ENCODE measurements around the gene PARD6A. TPM values are rescaled to one million over a fixed set of nuclear protein-coding genes. Genes with fewer than 3 reads are reported as not detected.

Gene PARD6A
- total and polyA plus RNA-seq, 2 experiments from 2014 or later = 1.1 to 1.8 TPM

DNA sequence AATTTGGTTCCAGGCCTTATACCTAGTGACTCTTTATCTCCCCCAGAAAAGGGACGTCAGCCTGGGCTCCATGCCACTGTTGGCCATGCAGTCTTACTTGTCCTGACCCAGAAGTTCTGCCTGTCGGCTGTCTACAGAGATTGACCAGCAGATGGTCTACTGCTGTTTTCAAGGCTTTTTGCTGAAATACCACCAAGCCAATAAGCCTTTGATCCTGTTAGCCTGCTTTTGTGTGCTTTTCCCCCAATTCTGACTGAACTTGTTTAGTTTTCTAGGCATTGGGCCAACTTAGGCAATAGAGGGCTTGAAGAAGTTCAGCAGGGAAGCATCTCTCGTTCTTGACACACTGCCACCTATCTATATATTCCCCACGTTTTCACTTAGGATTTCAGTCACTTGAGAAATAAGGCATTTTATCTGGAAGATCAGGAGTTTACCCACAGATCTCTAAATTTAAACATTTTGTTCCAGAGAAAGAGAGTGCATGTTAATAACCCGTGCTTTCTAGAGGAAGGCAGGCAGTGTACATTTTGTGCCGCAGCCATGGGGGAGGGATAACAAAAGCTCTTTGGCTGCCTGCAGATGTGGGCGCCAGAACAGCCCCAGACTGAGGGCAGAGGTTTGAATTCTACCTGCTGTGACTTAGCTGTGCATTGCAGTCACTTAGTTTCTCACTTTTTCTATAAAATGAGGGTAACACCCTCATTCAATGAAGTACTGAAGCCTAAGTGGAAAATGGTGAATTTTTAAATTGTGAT is 28.2 kb upstream of the PARD6A start:
- Histone ChIP-seq H3K27ac (no peak overlapping the region), H3K79me2 (no peaks in the 10 kb centered on the region), H3K27me3 (no peaks in the 10 kb centered on the region), H3K4me1 (ENCODE audit: insufficient read depth) (no peaks in the 10 kb centered on the region), H4K20me1 (ENCODE audit: insufficient read depth, poor library complexity, severe bottlenecking) (no peaks in the 10 kb centered on the region), H3K9me3 (ENCODE audit: low read depth) (no peaks in the 10 kb centered on the region), H2AFZ (no peak overlapping the region), H3K4me3 (no peak overlapping the region), H3K36me3 (replicated peaks; ENCODE audit: insufficient read depth, low read depth) (no peaks in the 10 kb centered on the region), H3K4me2 (no peak overlapping the region), H3K9me2 (replicated peaks; ENCODE audit: insufficient read depth) (no peaks in the 10 kb centered on the region)
- peak; percentile 59 for DNase-seq (ENCODE audit: low spot score)
- TF ChIP-seq EZH2phosphoT487 (IDR thresholded peaks at IDR 0.05; ENCODE audit: low read depth, severe bottlenecking, unreplicated experiment) = no peak
- TF ChIP-seq, protein P1, sequence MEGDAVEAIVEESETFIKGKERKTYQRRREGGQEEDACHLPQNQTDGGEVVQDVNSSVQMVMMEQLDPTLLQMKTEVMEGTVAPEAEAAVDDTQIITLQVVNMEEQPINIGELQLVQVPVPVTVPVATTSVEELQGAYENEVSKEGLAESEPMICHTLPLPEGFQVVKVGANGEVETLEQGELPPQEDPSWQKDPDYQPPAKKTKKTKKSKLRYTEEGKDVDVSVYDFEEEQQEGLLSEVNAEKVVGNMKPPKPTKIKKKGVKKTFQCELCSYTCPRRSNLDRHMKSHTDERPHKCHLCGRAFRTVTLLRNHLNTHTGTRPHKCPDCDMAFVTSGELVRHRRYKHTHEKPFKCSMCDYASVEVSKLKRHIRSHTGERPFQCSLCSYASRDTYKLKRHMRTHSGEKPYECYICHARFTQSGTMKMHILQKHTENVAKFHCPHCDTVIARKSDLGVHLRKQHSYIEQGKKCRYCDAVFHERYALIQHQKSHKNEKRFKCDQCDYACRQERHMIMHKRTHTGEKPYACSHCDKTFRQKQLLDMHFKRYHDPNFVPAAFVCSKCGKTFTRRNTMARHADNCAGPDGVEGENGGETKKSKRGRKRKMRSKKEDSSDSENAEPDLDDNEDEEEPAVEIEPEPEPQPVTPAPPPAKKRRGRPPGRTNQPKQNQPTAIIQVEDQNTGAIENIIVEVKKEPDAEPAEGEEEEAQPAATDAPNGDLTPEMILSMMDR (IDR thresholded peaks at IDR 0.05; ENCODE audit: poor library complexity) = no peak
- TF ChIP-seq EZH2 (IDR thresholded peaks at IDR 0.05; ENCODE audit: borderline replicate concordance) = no peak
- 78% methylated on average over 7 of the region's 7 CpGs for WGBS (ENCODE audit: low lambda C conversion rate, missing lambda C conversion rate)

DNA sequence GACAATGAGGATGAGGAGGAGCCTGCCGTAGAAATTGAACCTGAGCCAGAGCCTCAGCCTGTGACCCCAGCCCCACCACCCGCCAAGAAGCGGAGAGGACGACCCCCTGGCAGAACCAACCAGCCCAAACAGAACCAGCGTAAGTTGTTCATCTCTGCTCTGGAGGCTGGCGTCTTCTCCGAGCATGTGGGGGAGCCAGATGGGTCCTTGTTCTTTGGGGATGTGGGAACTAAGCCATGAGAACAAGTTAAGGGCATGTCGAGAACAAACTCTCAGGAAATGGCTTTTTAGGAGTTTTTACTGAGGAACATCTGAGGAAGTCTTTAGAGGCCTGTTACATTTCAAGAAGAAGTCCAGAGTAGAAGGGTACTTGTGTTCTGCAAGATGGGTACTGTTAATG is 24.0 kb upstream of the PARD6A start:
- Histone ChIP-seq H3K4me2 (no peak overlapping the region), H2AFZ (no peak overlapping the region), H3K27me3 (no peaks in the 10 kb centered on the region), H3K9me3 (ENCODE audit: low read depth) (no peaks in the 10 kb centered on the region), H3K4me1 (ENCODE audit: insufficient read depth) (no peaks in the 10 kb centered on the region), H3K4me3 (no peak overlapping the region), H3K27ac (no peak overlapping the region), H3K9me2 (replicated peaks; ENCODE audit: insufficient read depth) (no peaks in the 10 kb centered on the region), H3K79me2 (no peaks in the 10 kb centered on the region), H3K36me3 (replicated peaks; ENCODE audit: insufficient read depth, low read depth) (peaks cover 2% of the 10 kb centered on the region), H4K20me1 (ENCODE audit: insufficient read depth, poor library complexity, severe bottlenecking) (no peaks in the 10 kb centered on the region)
- DNase-seq (ENCODE audit: low spot score) = no peak
- TF ChIP-seq, protein P1 (IDR thresholded peaks at IDR 0.05; ENCODE audit: poor library complexity) = no peak
- TF ChIP-seq EZH2 (IDR thresholded peaks at IDR 0.05; ENCODE audit: borderline replicate concordance) (no peak), EZH2phosphoT487 (IDR thresholded peaks at IDR 0.05; ENCODE audit: low read depth, severe bottlenecking, unreplicated experiment) (no peak)
- WGBS (ENCODE audit: low lambda C conversion rate, missing lambda C conversion rate) = 95% methylated on average over 8 of the region's 8 CpGs

DNA sequence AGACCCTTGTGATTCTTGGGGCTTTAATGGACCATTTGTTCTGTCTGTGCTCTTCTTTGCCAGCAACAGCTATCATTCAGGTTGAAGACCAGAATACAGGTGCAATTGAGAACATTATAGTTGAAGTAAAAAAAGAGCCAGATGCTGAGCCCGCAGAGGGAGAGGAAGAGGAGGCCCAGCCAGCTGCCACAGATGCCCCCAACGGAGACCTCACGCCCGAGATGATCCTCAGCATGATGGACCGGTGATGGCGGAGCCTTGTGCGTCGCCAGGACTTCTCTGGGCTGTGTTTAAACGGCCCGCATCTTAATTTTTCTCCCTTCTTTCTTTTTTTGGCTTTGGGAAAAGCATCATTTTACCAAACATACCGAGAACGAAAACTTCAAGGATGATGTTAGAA is 23.1 kb upstream of the PARD6A start:
- no peaks in the 10 kb centered on the region for H3K9me3 ChIP-seq (ENCODE audit: low read depth)
- H3K4me2 ChIP-seq = no peak overlapping the region
- no peaks in the 10 kb centered on the region for H3K27me3 ChIP-seq
- H2AFZ ChIP-seq = no peak overlapping the region
- H3K36me3 ChIP-seq (replicated peaks; ENCODE audit: insufficient read depth, low read depth) = peaks cover 2% of the 10 kb centered on the region
- H3K27ac ChIP-seq = no peak overlapping the region
- no peaks in the 10 kb centered on the region for H4K20me1 ChIP-seq (ENCODE audit: insufficient read depth, poor library complexity, severe bottlenecking)
- no peaks in the 10 kb centered on the region for H3K79me2 ChIP-seq
- no peak overlapping the region for H3K4me3 ChIP-seq
- DNase-seq (ENCODE audit: low spot score) = no peak
- no peaks in the 10 kb centered on the region for H3K9me2 ChIP-seq (replicated peaks; ENCODE audit: insufficient read depth)
- TF ChIP-seq, protein P1 (IDR thresholded peaks at IDR 0.05; ENCODE audit: poor library complexity) = no peak
- TF ChIP-seq EZH2phosphoT487 (IDR thresholded peaks at IDR 0.05; ENCODE audit: low read depth, severe bottlenecking, unreplicated experiment) (no peak), EZH2 (IDR thresholded peaks at IDR 0.05; ENCODE audit: borderline replicate concordance) (no peak)
- whole genome bisulfite sequencing (ENCODE audit: low lambda C conversion rate, missing lambda C conversion rate) = 96% methylated on average over 12 of the region's 12 CpGs
- peaks cover 5% of the 10 kb centered on the region for H3K4me1 ChIP-seq (ENCODE audit: insufficient read depth)
